ENCODE data around the gene RAX2.

- TF ChIP-seq GATA2 (IDR thresholded peaks at IDR 0.05; ENCODE audit: low read depth, low read length) = no peak
- no peak for TF ChIP-seq GATA3 (IDR thresholded peaks at IDR 0.05; ENCODE audit: low read depth, low read length)
These were observed 13.5 kb upstream of the RAX2 start for GRCh38 chr19:3785451-3785937.

Data from SH-SY5Y (cell line).